GM19193 (cell line): ENCODE data around the gene FCN3.

Source experiments
- POLR2A ChIP-seq: IDR thresholded peaks from 4 replicates; pipeline ENCODE4 v1.6.1; 2011; ENCODE audit not compliant: insufficient read depth, insufficient read length; ENCODE audit errors: extremely low read depth

Gene FCN3

DNA sequence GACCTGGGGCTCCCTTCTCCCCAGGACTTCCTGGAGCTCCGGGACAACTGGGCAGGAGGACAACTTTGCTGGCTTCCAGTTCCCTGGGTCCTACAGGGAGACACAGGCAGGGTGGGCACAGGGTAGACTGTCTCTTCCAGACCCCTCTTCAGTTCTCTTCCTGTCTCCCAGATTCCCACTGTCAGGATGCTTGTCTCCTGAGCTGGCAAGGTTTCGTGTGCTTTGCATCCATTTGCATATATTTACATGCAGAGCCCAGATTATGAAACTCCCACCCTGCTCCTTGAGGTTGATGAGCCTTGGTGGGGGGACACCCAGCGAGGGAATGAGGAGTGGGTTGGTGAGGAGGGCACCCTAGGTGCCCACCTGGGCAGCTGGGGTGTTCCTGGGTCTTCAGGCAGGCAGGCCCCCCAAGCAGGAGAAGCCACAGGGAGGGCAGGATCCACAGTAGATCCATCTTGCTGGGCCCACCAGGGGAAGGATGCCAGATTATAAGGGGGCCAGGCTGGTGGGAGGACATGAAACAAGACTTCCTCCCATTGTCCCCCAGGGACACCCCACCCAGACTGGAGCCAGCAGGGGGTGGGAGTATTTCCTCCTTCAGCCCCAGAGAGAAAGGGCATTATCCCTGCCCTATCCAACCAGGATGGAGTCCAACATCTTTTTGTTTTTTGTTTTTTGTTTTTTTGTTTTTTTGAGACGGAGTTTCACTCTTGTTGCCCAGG, at the start of gene FCN3:
TSS of gene FCN3 (minus strand) at position 463 of the 725 bp plus-strand sequence. CDS start at position 457, 6 bp downstream.
- no peak for TF ChIP-seq POLR2A

DNA sequence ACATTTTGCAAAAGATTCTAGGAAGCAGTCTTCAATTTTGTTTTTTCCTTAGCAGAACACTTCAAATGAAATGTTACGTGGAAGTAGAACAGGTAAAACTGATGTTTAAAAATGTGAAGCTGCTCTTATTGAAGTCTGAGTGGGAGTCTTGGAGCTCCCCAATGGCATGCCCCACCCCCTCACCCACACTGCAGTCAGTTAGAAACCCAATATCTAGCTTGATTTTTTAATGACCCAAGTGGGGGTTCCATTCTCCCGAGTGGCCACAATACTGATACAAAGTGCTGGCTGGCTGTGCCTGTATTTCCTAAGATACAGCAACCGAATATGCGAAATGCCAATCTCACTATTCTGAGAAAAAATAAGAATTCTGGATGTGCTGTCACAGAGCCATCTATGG, 49.1 kb upstream of the FCN3 start:
- no peak for TF ChIP-seq POLR2A

DNA sequence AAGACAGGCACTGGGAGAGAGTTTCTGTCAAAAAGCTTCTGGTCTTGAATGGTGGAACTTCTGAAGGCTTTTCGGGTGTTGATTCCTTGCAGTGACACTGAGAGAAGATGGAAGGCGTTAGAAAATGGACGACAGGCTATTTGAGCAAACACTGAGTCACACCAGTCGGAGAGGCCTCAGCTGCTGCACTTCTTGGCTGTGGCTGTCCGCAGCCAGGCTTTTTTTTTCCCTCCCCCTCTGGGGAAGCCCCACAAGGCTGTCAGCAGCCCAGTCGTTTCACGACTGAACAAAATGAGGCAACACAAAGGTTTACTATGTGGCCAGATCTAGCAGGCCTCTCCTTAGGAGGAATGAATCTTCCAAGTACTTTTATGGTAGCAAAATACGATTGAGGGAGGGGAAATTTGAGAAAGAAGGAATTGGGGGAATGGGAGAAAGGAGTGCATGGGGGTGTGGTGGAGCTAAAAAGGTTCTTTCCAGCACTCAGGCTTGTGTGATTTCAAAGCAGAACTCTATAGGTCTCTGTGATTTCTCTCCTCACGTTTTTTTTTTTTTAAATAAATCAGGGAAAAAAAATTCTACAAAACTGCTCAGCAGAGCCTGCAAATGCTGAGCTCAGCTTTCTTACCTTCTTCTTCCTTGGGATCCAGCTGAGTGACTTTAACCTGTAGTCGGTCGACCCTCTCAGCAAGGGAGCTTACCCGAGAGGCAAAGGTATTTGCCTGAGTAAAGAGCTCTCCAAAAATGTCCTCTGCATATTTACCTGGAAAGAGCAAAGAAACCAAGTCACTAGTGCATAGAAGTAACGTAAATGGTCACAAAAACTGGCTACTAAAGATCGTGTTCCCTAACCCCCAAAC, 43.9 kb upstream of the FCN3 start:
- no peak for TF ChIP-seq POLR2A

DNA sequence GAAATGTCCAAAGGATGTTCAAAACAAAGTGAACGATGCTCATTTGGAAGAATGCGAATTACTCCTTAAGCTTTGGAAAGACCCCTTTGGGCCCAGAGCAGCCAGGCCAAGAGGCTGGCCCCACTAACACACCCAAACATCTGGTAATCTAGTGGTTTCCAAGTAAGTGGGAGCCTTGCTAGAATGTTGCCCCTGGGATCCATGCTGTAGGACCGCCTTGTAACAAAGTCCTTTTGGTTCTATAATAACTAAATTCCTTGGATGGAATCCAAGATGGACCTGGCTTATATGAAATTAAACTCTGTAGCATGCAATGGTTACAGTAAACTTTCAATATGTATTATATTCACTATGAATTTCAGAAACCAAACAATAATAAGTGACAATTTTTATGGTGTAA, 43.1 kb upstream of the FCN3 start:
- no peak for TF ChIP-seq POLR2A

DNA sequence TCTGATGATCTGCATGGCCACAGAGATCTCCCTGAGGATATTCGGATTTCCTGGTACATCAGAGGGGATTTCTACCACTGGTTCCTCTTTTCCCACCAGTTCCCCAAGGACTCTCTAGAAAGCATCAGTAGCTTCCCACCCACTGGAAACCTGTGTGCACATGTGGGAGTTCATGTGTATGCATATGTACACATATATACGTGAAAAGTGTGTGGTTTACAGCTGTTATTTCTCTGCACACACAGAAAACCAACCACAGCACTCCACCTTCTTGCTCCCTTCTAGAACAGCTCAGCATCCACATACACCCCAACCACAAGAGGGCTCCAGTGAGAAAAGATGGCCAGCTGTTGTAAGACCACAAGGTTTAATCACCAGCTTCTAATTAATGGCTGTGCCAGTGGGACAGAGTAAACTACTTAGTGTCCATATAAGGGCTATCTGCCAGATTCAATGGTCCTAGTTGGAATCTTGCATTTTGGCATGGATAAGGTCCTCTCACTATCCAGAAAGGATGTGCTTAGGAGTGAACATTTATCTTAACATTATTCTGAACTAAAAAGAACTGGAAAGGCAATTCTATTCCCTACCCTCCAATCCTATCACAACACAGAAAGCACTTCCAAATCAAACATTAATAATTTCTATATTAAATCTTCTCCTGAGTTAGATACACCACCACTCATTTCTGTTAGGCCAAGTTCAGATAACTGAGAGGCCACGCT, 41.9 kb upstream of the FCN3 start:
- no peak for TF ChIP-seq POLR2A

DNA sequence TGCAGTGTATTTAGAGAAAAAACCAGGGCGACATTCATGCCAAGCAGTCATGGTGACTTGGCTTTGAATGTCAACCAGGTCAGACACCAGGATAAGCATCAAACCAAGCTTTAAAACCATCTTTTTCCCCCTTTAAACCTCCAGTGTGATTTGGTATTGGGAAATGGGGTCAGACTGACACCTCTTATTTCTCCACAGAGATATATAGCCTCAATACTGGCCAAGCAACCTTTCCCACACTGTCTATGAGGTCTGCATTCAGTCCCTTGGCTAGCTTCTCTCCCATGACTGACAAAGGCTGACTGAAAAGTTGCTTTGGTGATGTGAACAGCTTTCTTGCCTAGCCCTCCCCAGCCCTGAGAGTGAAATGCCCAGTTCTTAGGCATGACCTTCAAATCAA, 39.5 kb upstream of the FCN3 start:
- TF ChIP-seq POLR2A: no peak

DNA sequence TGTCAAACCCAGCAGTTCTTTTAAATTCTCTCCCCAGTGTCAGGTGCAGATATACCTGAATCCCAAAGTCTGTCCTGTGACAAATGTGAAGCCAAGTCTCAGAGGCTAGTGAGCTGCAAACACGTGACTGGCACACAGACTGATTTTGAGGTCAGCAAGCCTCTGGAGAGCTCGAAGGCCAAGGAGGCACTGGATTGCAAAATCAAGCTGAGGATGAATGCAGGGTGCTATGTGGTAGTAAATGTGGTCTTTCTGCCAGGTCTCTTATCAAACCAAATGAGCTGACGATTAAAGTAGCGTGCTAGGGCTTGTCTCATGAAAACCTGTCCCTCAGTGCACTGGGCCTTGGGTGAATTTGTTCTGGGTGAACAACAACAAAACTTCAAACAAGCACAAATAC, 38.4 kb upstream of the FCN3 start:
- no peak for TF ChIP-seq POLR2A

DNA sequence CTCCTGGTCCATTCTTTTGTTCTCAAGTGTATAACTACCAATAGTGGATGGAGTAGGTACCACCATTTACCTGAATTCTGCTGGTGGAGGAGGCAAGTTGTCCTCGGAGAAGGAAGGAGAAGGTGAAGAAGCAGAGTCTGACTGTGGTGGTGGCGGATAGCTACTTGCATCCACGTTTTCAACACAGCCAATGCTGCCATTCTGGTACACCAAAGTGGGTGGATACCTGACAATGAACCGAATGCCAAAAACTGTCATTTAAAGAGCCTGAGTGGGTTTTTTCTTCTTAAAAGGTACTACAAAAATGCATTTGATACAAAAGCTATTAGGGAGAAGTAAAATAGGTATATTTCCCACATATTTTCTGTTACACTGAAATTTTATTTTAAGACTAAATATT, 37.9 kb upstream of the FCN3 start:
- no peak for TF ChIP-seq POLR2A

DNA sequence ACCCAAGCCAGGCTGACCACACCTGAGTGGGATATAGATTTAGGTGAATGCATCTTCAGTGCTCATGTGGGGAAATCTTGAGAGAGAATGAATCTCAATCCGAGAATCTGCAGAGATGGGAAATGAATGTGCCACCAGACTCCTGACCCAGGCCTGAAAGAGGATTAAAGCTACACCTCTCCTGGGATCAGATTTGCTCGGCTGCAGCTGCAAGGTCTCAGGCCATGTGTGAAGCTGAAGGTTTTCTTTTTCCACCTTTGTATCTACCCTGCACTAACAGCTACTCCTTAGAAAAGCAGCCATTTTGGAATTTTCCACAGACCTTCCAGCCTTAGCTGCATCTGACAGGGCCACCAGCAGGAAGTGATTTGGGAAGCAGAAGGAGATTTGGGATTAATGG, 36.1 kb upstream of the FCN3 start:
- TF ChIP-seq POLR2A: no peak

DNA sequence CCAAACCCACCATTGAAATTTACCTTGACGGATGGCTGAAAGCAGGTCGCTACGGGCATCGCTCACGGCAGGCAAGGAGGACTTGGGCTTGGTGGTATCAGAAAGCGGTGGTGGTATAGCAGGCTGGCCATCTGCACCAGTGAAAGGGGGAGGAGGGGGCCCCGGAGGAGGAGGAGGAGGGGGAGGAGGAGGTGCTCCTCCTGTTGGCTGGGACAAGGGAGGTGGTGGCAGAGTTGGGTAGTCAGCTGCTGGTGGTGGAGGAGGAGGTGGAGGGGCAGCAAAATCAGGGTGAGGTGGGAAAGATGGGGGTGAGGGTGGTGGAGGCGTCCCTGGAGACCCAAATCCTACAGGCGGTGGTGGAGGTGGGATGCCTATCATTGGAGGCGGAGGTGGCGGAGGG, 35.0 kb upstream of the FCN3 start:
- TF ChIP-seq POLR2A: no peak

DNA sequence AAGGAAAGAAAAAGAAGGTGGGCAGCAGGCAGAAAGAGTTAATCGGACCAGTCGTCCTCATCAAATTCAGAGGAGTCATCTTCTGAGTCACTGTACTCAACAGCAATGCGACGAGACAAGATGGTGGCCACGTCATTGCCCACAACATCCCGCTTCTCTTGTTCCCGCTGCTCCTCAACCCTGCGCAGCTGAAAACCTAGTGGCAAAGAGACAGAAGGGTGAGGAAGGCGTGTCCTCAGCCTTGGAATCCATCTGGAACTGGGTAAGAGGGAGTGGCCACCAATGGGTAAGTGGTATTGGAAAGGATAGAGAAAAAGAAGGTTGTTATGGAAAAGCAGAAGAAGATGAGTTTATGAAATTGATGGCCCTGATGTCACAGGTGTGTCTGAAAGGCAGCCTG, 33.5 kb upstream of the FCN3 start:
- TF ChIP-seq POLR2A: no peak

DNA sequence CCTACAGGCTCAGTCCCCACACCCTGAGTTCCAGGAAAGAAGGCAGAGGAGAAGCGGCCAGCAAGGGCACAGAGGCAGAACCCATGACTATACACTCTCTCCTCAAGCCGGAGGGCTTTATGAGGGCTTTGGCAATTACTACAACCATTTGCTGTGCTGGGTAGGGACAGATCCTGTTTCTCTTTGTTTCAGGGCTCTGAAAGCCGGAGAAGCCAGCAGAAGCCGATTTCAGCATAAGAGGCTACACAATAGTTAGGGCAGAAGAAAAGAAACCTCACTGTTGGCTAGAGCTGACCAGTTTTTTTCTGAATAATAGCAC, 31.7 kb upstream of the FCN3 start:
- no peak for TF ChIP-seq POLR2A

DNA sequence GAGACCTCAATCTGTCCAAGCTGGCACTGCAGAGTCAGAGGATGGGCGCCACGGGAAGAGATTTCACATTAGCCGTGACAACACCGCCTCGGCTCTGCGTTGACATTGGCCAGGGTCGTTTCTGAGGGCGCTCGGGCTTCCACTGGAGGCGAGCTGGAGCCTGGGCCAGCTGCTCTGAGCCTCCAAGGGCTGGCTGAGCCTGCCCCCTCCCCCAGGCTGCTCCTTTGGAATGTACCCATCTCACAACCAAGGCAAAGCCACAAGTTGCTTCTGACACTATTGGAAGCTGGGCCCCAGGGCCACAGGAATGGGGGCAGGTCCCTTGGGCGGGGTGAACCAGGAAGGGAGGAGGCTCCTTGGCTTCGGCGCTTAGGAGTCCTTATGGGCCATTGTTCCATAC, 30.4 kb upstream of the FCN3 start:
- TF ChIP-seq POLR2A: no peak

DNA sequence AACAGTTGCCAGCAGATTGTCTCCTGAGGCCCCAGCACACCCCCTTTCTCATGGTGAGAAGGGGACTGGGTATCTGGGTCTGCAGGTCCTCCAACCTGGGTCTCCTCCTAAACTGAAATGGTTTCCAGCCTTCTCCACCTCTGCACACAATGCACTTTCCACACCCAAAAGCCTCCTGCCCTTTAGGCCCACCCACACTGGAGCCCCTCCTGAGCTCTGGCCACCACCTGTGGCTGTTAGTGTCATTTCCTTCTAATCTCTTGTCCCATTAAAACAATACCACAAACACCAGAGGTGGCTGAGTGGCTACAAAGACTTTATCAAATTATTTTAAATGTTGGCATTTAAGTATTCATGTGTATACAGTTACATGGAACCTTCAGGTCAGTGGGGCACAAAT, 29.3 kb upstream of the FCN3 start:
- TF ChIP-seq POLR2A: no peak

DNA sequence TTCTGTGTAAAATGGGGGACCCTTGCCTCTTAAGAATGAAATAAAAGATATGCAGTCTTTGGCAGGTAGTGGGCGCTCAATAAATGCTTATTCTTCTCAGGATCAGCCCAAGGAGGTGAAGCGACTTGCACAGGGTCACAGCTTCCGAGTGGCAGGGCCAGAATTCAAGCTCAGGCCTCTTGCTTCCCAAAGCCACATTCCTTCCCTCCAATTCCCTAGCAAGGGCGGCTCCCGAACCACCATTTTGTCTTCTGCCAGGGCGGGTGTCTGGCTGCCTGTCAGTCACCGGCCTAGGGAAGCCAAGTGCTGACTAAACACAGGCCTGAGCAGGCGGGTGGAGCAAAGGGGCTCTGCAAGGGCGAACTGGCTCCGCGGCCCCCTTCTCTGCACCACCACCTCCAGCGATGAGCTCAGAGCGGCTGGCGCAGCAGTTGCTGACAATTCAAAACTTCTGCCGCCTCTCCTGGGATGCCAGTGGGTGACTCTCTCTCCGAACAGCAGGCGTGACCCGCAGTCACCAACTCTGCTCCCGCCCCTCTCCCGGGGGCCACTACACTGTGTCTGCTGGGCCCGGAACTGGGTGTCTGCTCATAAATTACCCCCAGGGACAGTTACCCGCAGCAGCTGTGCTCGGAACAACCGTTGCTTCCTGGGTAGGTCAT, 28.6 kb upstream of the FCN3 start:
- peak; percentile 39 for TF ChIP-seq POLR2A

DNA sequence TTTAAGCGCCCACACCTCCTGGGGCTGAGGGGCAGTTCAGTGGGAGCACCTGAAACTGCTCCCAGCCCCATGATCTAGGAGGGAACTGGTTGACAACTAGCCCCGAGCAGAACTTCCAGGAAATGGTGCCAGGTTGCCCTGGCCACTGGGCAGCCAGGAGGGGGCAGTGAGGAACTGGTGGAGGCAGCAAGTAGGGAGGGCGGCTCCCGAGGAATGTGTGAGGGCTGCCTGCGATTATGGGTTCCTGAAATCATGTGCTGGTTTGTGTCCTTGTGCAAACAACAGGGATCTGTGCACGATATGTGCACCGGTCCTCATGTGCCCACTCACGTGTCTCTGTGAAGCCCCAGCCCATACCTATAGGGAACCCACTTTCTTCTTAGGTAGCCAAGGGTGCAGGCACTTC, 27.7 kb upstream of the FCN3 start:
- TF ChIP-seq POLR2A: no peak

DNA sequence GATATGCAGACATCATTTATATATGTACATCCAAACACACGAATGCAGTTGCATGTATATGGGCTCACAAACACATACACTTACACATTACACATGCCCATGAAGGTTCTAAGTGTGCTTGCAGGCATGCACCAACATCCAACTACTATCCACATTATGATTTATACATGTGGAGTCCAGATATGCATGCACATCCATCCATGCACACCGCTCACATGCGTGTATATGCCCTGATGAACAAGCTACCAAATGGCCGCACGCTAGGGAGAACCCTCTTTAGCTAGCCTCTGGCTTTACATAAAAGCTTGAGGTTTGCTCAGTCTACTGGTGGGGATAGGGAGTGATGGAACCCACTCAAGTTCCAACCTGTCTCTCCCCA, 26.3 kb upstream of the FCN3 start:
- no peak for TF ChIP-seq POLR2A
